ENCODE measurements around the gene CYTH3. TPM values are rescaled to one million over a fixed set of nuclear protein-coding genes. Genes with fewer than 3 reads are reported as not detected.

CYTH3 gene
- total RNA-seq, 1 experiment from 2014 or later = 29.1 TPM

DNA sequence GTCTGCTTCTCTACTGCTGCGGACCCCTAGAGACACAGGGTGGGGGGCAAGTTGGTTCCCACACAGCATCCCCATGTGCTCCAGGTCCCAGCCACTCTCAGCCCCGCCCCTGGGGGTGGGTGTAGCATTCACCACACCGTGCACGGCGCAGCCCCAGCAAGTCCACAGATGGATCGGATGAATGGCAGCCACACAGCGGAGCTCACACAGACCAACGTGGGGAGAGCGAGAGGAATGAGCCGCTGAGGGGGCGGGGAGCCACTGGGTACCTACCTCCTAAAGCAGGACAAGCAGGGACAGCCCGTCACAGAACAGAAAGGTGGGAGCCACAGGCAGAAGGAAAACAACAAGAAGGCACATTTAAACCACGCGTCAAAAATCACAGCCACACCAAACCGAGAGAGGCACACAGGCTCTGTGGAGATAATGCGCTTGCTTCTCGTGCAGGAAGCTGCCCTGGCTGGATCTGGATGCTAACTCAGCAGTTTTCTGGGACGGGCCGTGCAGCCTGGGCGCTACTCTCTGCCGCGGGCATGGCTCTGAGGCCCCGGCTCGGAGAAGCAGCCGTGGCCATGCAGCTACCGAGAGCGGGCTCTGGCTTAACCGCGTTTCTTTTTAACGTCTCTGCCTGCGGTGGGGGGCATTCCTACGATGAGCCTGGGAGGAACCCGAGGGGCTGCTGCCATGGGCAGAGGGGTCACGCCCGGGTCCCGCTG, 102.5 kb downstream of the CYTH3 start:
- Mint-ChIP-seq H3K27ac (ENCODE audit: unreplicated experiment) (peak overlapping the region; percentile 56), H3K9me3 (ENCODE audit: unreplicated experiment) (no peaks in the 10 kb centered on the region), H3K4me1 (ENCODE audit: low read depth, unreplicated experiment) (no peaks in the 10 kb centered on the region), H3K36me3 (ENCODE audit: insufficient read depth, unreplicated experiment) (peaks cover 37% of the 10 kb centered on the region), H3K27me3 (ENCODE audit: insufficient read depth, unreplicated experiment) (no peaks in the 10 kb centered on the region), H3K4me3 (ENCODE audit: unreplicated experiment) (no peak overlapping the region)
- intact Hi-C loops (cut with micrococcal nuclease; ENCODE audit: unreplicated experiment) = no loop called here
- Histone ChIP-seq H3K36me3 (ENCODE audit: control insufficient read depth, insufficient read depth, low read length) (no peaks in the 10 kb centered on the region; the same call in 1 of the 2 replicates), H3K4me3 (ENCODE audit: low read depth, low read length) (no peak overlapping the region), H3K9me3 (no peaks in the 10 kb centered on the region), H3K4me1 (no peaks in the 10 kb centered on the region), H3K27me3 (replicated peaks; ENCODE audit: control insufficient read depth, insufficient read depth, low read length) (no peaks in the 10 kb centered on the region)
- ChIA-PET POLR2A (no interaction called here), CTCF (no interaction called here)
- no peak for DNase-seq
- BruUV-seq (replicated peaks) = no TSS peak
- TF ChIP-seq, protein P1, sequence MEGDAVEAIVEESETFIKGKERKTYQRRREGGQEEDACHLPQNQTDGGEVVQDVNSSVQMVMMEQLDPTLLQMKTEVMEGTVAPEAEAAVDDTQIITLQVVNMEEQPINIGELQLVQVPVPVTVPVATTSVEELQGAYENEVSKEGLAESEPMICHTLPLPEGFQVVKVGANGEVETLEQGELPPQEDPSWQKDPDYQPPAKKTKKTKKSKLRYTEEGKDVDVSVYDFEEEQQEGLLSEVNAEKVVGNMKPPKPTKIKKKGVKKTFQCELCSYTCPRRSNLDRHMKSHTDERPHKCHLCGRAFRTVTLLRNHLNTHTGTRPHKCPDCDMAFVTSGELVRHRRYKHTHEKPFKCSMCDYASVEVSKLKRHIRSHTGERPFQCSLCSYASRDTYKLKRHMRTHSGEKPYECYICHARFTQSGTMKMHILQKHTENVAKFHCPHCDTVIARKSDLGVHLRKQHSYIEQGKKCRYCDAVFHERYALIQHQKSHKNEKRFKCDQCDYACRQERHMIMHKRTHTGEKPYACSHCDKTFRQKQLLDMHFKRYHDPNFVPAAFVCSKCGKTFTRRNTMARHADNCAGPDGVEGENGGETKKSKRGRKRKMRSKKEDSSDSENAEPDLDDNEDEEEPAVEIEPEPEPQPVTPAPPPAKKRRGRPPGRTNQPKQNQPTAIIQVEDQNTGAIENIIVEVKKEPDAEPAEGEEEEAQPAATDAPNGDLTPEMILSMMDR (IDR thresholded peaks at IDR 0.05; ENCODE audit: insufficient read depth in 1 of 2, low read depth in 1 of 2, low read length in 1 of 2, severe bottlenecking in 1 of 2, unreplicated experiment in 1 of 2) = no peak

DNA sequence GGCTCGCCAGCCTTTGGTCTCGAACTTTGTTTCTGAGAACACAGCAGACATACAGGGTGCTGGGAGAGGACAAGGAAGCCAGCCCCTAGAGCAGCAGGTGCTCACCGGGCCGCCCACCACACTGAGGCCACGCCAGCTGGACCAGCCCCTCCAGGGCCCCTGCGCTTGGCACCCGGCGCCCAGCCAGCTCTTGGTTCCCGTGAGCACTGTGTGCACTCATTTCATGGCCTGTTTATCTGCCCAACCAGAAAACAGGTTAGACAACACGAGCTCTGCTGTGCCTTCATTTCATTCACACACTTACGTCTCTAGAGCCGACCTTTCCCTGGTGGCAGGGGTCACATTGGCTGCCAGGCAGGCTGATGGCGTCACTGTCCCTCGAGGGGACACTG, 104.0 kb downstream of the CYTH3 start:
- Histone ChIP-seq H3K36me3 (ENCODE audit: control insufficient read depth, insufficient read depth, low read length) (no peaks in the 10 kb centered on the region; the same call in 1 of the 2 replicates), H3K4me1 (no peaks in the 10 kb centered on the region), H3K4me3 (ENCODE audit: low read depth, low read length) (no peak overlapping the region), H3K27me3 (replicated peaks; ENCODE audit: control insufficient read depth, insufficient read depth, low read length) (no peaks in the 10 kb centered on the region), H3K9me3 (no peaks in the 10 kb centered on the region)
- BruUV-seq (replicated peaks) = no TSS peak
- H3K4me3 Mint-ChIP-seq (ENCODE audit: unreplicated experiment) = no peak overlapping the region
- H3K9me3 Mint-ChIP-seq (ENCODE audit: unreplicated experiment) = no peaks in the 10 kb centered on the region
- peaks cover 41% of the 10 kb centered on the region for H3K36me3 Mint-ChIP-seq (ENCODE audit: insufficient read depth, unreplicated experiment)
- H3K27me3 Mint-ChIP-seq (ENCODE audit: insufficient read depth, unreplicated experiment) = no peaks in the 10 kb centered on the region
- intact Hi-C loops (cut with micrococcal nuclease; ENCODE audit: unreplicated experiment) = no loop called here
- TF ChIP-seq, protein P1 (IDR thresholded peaks at IDR 0.05; ENCODE audit: insufficient read depth in 1 of 2, low read depth in 1 of 2, low read length in 1 of 2, severe bottlenecking in 1 of 2, unreplicated experiment in 1 of 2) = no peak
- CTCF ChIA-PET = no interaction called here
- POLR2A ChIA-PET = no interaction called here
- no peak overlapping the region for H3K27ac Mint-ChIP-seq (ENCODE audit: unreplicated experiment)
- no peaks in the 10 kb centered on the region for H3K4me1 Mint-ChIP-seq (ENCODE audit: low read depth, unreplicated experiment)
- no peak for DNase-seq

DNA sequence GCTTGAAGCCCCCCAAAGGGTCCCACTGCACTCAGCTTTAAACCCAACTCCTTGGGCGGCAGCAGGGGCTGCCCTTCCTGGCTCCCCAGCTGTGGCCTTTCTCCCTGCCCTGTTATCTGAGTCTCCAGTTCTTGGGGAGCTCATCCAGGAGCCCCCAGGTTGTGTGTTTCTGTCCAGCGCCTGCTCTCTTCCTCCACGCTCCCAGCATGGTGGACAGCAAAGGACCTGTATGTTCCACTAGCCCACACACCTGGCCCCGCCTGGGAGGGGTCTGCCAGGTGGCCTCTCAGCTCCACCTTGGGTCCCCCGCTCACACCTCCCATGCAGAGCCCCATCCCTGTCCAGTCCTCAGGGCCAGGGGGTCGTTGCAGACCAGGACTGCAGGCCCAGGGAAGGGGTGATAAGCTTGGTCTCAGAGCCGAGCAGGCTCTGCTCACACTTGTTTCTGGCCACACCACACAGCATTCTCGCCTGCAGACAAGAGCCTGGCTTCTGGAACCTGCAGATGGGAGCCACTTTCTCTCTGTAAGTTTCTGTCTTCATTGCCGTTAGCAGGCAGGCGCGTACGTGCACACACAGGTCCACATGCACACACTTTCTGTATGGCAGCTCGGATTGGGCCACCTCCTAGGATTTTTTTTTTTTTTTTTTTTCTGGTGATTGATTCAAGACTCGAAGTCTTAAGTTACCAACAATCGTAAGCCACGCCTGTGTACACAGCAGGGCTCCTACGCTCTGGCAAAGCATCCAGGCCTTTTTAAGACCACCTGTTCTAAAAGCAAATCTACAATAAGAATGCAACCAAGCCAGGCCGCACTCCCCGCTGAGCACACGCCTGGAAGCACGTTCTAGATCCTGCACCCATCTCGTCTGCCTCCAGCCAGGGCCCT, 104.6 kb downstream of the CYTH3 start:
- H3K4me1 Mint-ChIP-seq (ENCODE audit: low read depth, unreplicated experiment) = no peaks in the 10 kb centered on the region
- H3K36me3 Mint-ChIP-seq (ENCODE audit: insufficient read depth, unreplicated experiment) = peaks cover 43% of the 10 kb centered on the region
- TF ChIP-seq, protein P1 (IDR thresholded peaks at IDR 0.05; ENCODE audit: insufficient read depth in 1 of 2, low read depth in 1 of 2, low read length in 1 of 2, severe bottlenecking in 1 of 2, unreplicated experiment in 1 of 2) = no peak
- no peak overlapping the region for H3K4me3 Mint-ChIP-seq (ENCODE audit: unreplicated experiment)
- intact Hi-C loops (cut with micrococcal nuclease; ENCODE audit: unreplicated experiment) = no loop called here
- no peaks in the 10 kb centered on the region for H3K4me1 ChIP-seq
- no peaks in the 10 kb centered on the region for H3K9me3 ChIP-seq
- CTCF ChIA-PET = no interaction called here
- H3K4me3 ChIP-seq (ENCODE audit: low read depth, low read length) = no peak overlapping the region
- no peaks in the 10 kb centered on the region; the same call in 1 of the 2 replicates for H3K36me3 ChIP-seq (ENCODE audit: control insufficient read depth, insufficient read depth, low read length)
- DNase-seq = no peak
- H3K27ac Mint-ChIP-seq (ENCODE audit: unreplicated experiment) = no peak overlapping the region
- POLR2A ChIA-PET = no interaction called here
- no peaks in the 10 kb centered on the region for H3K27me3 Mint-ChIP-seq (ENCODE audit: insufficient read depth, unreplicated experiment)
- BruUV-seq (replicated peaks) = no TSS peak
- H3K27me3 ChIP-seq (replicated peaks; ENCODE audit: control insufficient read depth, insufficient read depth, low read length) = no peaks in the 10 kb centered on the region
- H3K9me3 Mint-ChIP-seq (ENCODE audit: unreplicated experiment) = no peaks in the 10 kb centered on the region
